Measurements from ENCODE around the gene SYNM.

GRCh38 chr15:99062226-99062625 lies 42.7 kb upstream of the SYNM start:
- TF ChIP-seq CTCF (IDR thresholded peaks at IDR 0.05) (no peak), POLR2A (IDR thresholded peaks at IDR 0.05) (no peak)

Data from Peyer's patch (tissue), 4 donors.